Prostate gland (tissue), 2 donors: ENCODE measurements around the gene OSBPL3. TPM values are rescaled to one million over a fixed set of nuclear protein-coding genes. Genes with fewer than 3 reads are reported as not detected.

Experiments
- DNase-seq: peaks from one replicate; pipeline ENCODE4 v3.0.0-alpha.2; 2019; ENCODE audit warnings: low spot score
- H3K27ac ChIP-seq, 2 donors: fragments of 200-600 bp; sonication (generic); 2 replicates each; pipeline ENCODE4 v1.5.1; 2017 to 2019
- H3K27me3 ChIP-seq: fragments of 200-600 bp; sonication (generic); replicated peaks from 2 replicates; pipeline ENCODE4 v1.5.1; 2019; ENCODE audit not compliant: insufficient read depth
- H3K36me3 ChIP-seq, 2 donors: fragments of 200-600 bp; sonication (generic); 1 replicate in 1 of 2; 2 replicates in 1 of 2; pipeline versions ENCODE4 v1.5.1 to v1.8.1; 2017 to 2019
- H3K4me1 ChIP-seq: fragments of 200-600 bp; sonication (generic); replicated peaks from 2 replicates; pipeline ENCODE4 v1.5.1; 2019
- H3K4me3 ChIP-seq, 2 donors: fragments of 200-600 bp; sonication (generic); 2 replicates each; pipeline ENCODE4 v1.5.1; 2017 to 2019
- H3K9me3 ChIP-seq: fragments of 200-600 bp; sonication (generic); 2 replicates; pipeline ENCODE4 v1.5.1; 2017
- POLR2A ChIP-seq: fragments of 450-650 bp; IDR thresholded peaks from one replicate; pipeline ENCODE4 v1.6.1; 2016; ENCODE audit warnings: antibody characterized with exemption, mild to moderate bottlenecking
- POLR2AphosphoS5 ChIP-seq: sonication (generic); formaldehyde crosslinking; IDR thresholded peaks from one replicate; pipeline ENCODE4 v1.6.1; 2017; ENCODE audit warnings: antibody characterized with exemption
- WGBS: methylation state at CpG from one replicate; pipeline ENCODE4 v1.1.5; 2018; 5-methylcytosine and 5-hydroxymethylcytosine counted together
- intact Hi-C: fragments of 100-400 bp; cut with DNase I; formaldehyde crosslinking; loops from one replicate; pipeline ENCODE4 v1.14.2; 2022
- total RNA-seq, 2 donors: library from RNA; depleted of rRNA; stranded (reverse); fragments of >200 nt; gene quantifications; one replicate each; pipeline ENCODE4 v1.1.0, GENCODE V29; 2016
- TF ChIP-seq, protein P1 (sequence below), 4 experiments: fragments of 200-600 bp in 2 of 4; fragments of 450-650 bp in 2 of 4; sonication (generic) in 2 of 4; IDR thresholded peaks; 1 replicate in 3 of 4; 2 replicates in 1 of 4; pipeline ENCODE4 v1.5.1; 2016 to 2019; ENCODE audit warnings: antibody characterized with exemption in 4 of 4, mild to moderate bottlenecking in 2 of 4, moderate library complexity in 2 of 4

OSBPL3 gene
- total RNA-seq, 2 donors from 2014 or later = 3.1 to 6.3 TPM

DNA sequence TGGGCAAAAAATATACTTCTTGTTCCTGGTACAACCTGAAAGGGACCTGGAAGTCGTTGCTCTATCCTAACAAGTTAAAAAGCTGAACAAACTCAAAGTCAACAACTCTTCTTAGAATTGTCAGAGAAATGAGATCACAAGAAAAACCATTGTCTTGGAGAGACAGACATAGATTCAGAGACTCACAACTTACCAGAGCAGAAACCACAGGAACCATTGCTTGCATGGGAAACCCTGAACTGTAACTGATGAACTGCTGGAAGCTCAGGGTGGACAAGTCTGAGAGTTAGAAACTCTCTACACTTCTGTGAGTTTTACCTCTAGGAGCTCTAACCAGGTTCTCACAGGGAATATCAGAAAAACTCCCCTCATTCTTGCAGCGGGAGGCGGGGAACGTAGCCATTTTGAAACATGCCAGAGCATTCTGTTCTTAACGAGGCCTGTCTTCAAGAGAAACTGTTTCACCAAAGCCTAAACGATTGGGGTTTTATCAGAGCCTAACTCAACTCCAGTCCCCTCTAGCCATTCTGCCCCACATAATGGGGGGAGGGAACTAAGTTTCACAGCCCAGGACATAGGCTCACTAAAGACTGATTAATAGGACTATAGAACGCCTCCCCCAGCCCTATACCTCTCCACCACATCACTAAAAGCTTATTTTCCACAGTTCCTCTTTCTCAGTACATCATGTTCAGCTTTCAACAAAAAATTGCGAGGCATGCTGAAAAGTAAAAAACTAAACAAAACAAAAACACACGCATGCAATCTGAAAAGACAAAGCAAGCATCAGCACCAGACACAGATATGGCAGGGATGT lies 210.8 kb downstream of the OSBPL3 start:
- Histone ChIP-seq H3K4me3 (no peak overlapping the region), H3K36me3 (no peaks in the 10 kb centered on the region), H3K27ac (no peak overlapping the region), H3K4me1 (no peaks in the 10 kb centered on the region), H3K27me3 (no peaks in the 10 kb centered on the region), H3K9me3 (no peaks in the 10 kb centered on the region)
- no peak for DNase-seq
- WGBS = 55% methylated on average over 9 of the region's 9 CpGs
- intact Hi-C loops = no loop called here
- TF ChIP-seq POLR2AphosphoS5 (no peak), POLR2A (no peak)
- TF ChIP-seq, protein P1, sequence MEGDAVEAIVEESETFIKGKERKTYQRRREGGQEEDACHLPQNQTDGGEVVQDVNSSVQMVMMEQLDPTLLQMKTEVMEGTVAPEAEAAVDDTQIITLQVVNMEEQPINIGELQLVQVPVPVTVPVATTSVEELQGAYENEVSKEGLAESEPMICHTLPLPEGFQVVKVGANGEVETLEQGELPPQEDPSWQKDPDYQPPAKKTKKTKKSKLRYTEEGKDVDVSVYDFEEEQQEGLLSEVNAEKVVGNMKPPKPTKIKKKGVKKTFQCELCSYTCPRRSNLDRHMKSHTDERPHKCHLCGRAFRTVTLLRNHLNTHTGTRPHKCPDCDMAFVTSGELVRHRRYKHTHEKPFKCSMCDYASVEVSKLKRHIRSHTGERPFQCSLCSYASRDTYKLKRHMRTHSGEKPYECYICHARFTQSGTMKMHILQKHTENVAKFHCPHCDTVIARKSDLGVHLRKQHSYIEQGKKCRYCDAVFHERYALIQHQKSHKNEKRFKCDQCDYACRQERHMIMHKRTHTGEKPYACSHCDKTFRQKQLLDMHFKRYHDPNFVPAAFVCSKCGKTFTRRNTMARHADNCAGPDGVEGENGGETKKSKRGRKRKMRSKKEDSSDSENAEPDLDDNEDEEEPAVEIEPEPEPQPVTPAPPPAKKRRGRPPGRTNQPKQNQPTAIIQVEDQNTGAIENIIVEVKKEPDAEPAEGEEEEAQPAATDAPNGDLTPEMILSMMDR (IDR thresholded peaks at IDR 0.05) = no peak

DNA sequence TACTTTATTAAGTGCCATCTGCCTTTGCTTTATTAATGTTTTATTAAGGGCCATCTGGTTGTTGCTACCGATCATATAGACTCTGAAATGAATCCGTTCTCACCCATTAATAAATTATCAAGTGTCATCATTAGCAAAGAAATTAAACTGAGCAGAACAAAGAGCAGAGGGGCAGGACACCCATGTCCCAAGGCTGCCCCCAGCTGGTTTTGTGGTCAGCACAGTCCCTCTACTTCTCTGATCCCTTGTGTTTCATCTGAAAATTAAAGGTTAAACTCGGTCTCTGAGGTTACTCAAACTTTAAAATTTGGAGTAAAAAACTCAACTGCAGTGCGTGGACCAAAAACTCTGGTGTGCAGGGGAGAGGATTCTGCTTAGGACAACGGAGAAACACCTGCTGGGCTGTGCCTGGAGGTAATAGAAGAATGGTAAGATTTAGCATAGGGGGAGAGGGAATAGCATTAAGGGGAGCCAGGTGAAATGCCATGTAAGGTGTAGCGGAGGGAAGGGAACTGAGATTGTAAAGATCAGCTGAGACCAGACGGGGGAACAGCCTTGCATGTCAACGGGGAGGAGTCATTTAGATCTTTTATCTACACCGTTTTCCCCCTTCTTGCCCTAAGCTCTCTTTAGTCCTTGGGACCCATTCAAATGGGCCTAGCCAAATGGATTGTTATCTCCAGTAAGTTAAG lies 212.0 kb downstream of the OSBPL3 start:
- Histone ChIP-seq H3K27me3 (no peaks in the 10 kb centered on the region), H3K4me1 (no peaks in the 10 kb centered on the region), H3K9me3 (no peaks in the 10 kb centered on the region), H3K36me3 (no peaks in the 10 kb centered on the region), H3K4me3 (no peak overlapping the region), H3K27ac (no peak overlapping the region)
- no peak for TF ChIP-seq POLR2A
- TF ChIP-seq, protein P1 (IDR thresholded peaks at IDR 0.05) = no peak
- TF ChIP-seq POLR2AphosphoS5 = no peak
- DNase-seq = no peak
- WGBS = 60% methylated on average over 9 of the region's 9 CpGs
- intact Hi-C loops = no loop called here

DNA sequence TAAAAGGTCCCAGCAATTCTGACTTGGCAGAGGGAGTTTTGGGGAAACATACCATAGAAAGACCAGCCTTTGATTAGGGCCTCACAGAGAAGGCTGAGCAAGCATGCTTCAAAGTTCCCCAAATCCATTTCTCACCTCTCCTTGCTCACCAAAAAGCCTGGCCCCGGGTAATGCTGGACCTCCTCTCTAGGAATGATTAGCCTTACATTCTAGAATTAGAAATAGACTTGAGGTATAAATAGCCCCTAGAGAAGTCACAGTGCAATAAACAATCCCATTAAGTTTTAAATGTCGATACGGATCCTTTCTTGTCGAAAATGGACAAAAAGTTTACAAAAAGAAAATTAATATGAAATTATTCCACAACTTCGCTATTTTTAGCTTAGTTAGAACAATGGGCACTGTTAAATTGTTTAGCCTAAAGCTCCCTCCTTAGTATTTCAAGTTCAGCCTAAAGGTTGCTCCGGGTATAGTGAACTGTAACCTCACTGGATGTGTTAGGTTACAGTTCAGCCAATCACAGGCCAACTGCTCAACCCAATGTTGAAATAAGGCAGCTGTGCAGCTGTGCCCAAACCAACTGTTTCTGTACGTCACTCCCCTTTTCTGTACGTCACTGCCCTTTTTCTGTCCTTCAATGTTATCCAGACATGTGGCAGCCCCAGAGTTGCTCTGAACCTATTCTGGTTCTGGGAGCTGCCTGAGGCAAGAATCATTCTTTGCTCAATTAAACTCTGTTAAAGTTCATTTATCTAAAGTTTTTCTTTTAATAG lies 214.8 kb downstream of the OSBPL3 start:
- Histone ChIP-seq H3K36me3 (no peaks in the 10 kb centered on the region), H3K4me1 (no peaks in the 10 kb centered on the region), H3K27ac (no peak overlapping the region), H3K27me3 (peaks cover 2% of the 10 kb centered on the region), H3K9me3 (no peaks in the 10 kb centered on the region), H3K4me3 (no peak overlapping the region)
- TF ChIP-seq, protein P1 (IDR thresholded peaks at IDR 0.05) = no peak
- no peak for TF ChIP-seq POLR2A
- no peak for TF ChIP-seq POLR2AphosphoS5
- WGBS = 71% methylated on average over 8 of the region's 8 CpGs
- DNase-seq = no peak
- intact Hi-C loops = no loop called here

DNA sequence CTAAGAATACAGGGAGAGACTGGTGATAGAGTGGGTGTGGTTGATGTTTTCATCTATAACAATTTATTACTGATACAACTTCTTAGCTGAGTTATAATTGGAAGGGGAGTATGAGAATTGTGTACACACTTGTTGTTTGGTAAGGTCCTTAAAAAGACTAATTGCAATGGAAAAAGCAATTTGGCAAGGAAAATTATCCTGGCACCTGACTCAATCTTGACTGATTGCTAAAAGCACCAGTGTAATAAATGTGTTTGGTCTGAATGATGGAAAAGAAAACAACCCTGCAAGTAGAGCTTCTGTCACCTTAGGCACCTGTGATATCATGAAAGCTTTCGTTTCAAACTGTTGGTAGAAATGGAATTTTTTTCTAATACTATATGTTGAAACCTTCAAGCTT lies 216.0 kb downstream of the OSBPL3 start:
- TF ChIP-seq POLR2AphosphoS5 (no peak), POLR2A (no peak)
- TF ChIP-seq, protein P1 (IDR thresholded peaks at IDR 0.05) = no peak
- H3K36me3 ChIP-seq = no peaks in the 10 kb centered on the region
- H3K4me1 ChIP-seq = no peaks in the 10 kb centered on the region
- peaks cover 2% of the 10 kb centered on the region for H3K27me3 ChIP-seq
- 64% methylated on average over 1 of the region's 1 CpG for WGBS
- no peaks in the 10 kb centered on the region for H3K9me3 ChIP-seq
- no peak overlapping the region for H3K27ac ChIP-seq
- no peak overlapping the region for H3K4me3 ChIP-seq
- no peak for DNase-seq
- intact Hi-C loops = no loop called here
